Parathyroid adenoma (tissue), 2 donors: ENCODE data around the gene SECISBP2.
A peak's percentile ranks its signal among the peaks of the same experiment; 100 is the strongest.

Experiments used
- H2AFZ ChIP-seq: fragments of 300-600 bp; sonication (generic); one replicate; pipeline ENCODE4 v1.7.0; 2017; ENCODE audit warnings: antibody characterized with exemption, mild to moderate bottlenecking
- H3K27ac ChIP-seq: fragments of 300-600 bp; sonication (generic); one replicate; pipeline ENCODE4 v1.7.0; 2017
- H3K27me3 ChIP-seq: fragments of 300-600 bp; sonication (generic); one replicate; pipeline ENCODE4 v1.7.0; 2017; ENCODE audit warnings: low read length; ENCODE audit not compliant: control insufficient read depth, insufficient read depth
- H3K36me3 ChIP-seq: fragments of 300-600 bp; sonication (generic); one replicate; pipeline ENCODE4 v1.7.0; 2017; ENCODE audit warnings: low read length; ENCODE audit not compliant: control insufficient read depth, insufficient read depth
- H3K4me1 ChIP-seq: fragments of 300-600 bp; sonication (generic); one replicate; pipeline ENCODE4 v1.7.0; 2017; ENCODE audit warnings: control low read depth
- H3K4me2 ChIP-seq: fragments of 300-600 bp; sonication (generic); one replicate; pipeline ENCODE4 v1.7.0; 2017; ENCODE audit warnings: low read length
- H3K4me3 ChIP-seq: fragments of 300-600 bp; sonication (generic); one replicate; pipeline ENCODE4 v1.7.0; 2017; ENCODE audit warnings: low read depth, low read length
- H3K79me2 ChIP-seq: fragments of 300-600 bp; sonication (generic); one replicate; pipeline ENCODE4 v1.7.0; 2017; ENCODE audit warnings: control low read depth
- H3K9ac ChIP-seq: fragments of 300-600 bp; sonication (generic); one replicate; pipeline ENCODE4 v1.7.0; 2017; ENCODE audit warnings: mild to moderate bottlenecking
- H3K9me3 ChIP-seq: fragments of 300-600 bp; sonication (generic); one replicate; pipeline ENCODE4 v1.7.0; 2017; ENCODE audit warnings: low read length; ENCODE audit not compliant: control insufficient read depth
- TF ChIP-seq, protein P1 (sequence below): fragments of 300-600 bp; sonication (generic); IDR thresholded peaks from one replicate; pipeline ENCODE4 v1.7.0; 2017; ENCODE audit warnings: antibody characterized with exemption, mild to moderate bottlenecking
- donor health status: primary hyperparathyroidism.

SECISBP2 gene

DNA sequence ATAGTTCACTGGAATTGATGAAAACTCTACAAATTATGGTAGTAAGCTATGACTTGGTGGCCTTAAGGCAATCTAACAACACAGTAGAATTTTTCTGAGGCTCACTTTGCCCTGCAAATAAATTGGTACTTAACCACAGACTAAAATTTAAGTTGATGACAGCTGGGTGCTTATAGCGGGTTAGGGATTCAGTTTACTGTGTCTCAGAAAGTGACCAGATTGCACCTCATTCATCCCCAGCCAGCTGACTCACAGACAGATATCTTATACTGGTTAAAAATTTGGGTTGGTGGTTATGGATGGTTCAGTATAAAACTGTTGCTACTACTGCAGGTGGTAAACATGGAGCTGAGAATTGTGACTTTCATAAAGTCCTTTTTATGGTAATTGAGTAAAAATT, 4.5 kb upstream of the SECISBP2 start:
- H3K4me2 ChIP-seq: no peak overlapping the region
- no peak overlapping the region for H3K9ac ChIP-seq
- H3K27ac ChIP-seq: no peak overlapping the region
- H3K36me3 ChIP-seq: no peaks in the 10 kb centered on the region
- H3K4me3 ChIP-seq: no peak overlapping the region
- H2AFZ ChIP-seq: no peak overlapping the region
- no peaks in the 10 kb centered on the region for H3K9me3 ChIP-seq
- no peaks in the 10 kb centered on the region for H3K79me2 ChIP-seq
- no peaks in the 10 kb centered on the region for H3K27me3 ChIP-seq
- peaks cover 4% of the 10 kb centered on the region for H3K4me1 ChIP-seq
- TF ChIP-seq, protein P1, sequence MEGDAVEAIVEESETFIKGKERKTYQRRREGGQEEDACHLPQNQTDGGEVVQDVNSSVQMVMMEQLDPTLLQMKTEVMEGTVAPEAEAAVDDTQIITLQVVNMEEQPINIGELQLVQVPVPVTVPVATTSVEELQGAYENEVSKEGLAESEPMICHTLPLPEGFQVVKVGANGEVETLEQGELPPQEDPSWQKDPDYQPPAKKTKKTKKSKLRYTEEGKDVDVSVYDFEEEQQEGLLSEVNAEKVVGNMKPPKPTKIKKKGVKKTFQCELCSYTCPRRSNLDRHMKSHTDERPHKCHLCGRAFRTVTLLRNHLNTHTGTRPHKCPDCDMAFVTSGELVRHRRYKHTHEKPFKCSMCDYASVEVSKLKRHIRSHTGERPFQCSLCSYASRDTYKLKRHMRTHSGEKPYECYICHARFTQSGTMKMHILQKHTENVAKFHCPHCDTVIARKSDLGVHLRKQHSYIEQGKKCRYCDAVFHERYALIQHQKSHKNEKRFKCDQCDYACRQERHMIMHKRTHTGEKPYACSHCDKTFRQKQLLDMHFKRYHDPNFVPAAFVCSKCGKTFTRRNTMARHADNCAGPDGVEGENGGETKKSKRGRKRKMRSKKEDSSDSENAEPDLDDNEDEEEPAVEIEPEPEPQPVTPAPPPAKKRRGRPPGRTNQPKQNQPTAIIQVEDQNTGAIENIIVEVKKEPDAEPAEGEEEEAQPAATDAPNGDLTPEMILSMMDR: no peak

- TF ChIP-seq, protein P1: no peak
- Histone ChIP-seq H3K79me2 (no peaks in the 10 kb centered on the region), H3K9me3 (no peaks in the 10 kb centered on the region), H3K4me2 (no peak overlapping the region), H3K9ac (no peak overlapping the region), H3K27ac (no peak overlapping the region), H3K27me3 (no peaks in the 10 kb centered on the region), H3K4me1 (peaks cover 6% of the 10 kb centered on the region), H3K4me3 (no peak overlapping the region), H3K36me3 (no peaks in the 10 kb centered on the region), H2AFZ (no peak overlapping the region)
Observed at GRCh38 chr9:89314955-89315354, 3.3 kb upstream of the SECISBP2 start.

DNA sequence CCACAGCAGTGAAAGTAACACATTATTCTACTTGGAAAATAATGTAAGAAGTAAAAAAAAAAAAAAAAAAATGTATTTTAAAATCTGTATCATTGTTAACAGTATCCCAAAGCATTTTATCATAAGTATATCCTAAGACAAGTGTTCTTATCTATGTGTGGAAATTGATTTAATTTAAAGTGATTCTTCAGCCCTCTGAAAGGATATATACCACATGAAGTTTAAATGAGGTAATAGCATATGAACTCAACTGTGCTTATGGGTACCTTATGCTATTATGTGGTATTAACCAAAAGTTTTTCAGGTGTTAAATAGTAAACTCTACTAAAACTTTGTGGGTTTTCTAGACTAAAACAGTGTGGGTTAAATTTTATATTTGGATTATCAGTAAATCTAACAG, 2.8 kb upstream of the SECISBP2 start:
- Histone ChIP-seq H3K4me1 (peaks cover 6% of the 10 kb centered on the region), H3K27me3 (no peaks in the 10 kb centered on the region), H3K9me3 (no peaks in the 10 kb centered on the region), H3K36me3 (no peaks in the 10 kb centered on the region), H3K27ac (no peak overlapping the region), H2AFZ (no peak overlapping the region), H3K9ac (no peak overlapping the region), H3K4me2 (no peak overlapping the region), H3K79me2 (no peaks in the 10 kb centered on the region), H3K4me3 (no peak overlapping the region)
- TF ChIP-seq, protein P1: no peak

GRCh38 chr9:89317282-89317681, 1.0 kb upstream of the SECISBP2 start:
- H3K9ac ChIP-seq: no peak overlapping the region
- H3K27me3 ChIP-seq: no peaks in the 10 kb centered on the region
- H3K27ac ChIP-seq: no peak overlapping the region
- TF ChIP-seq, protein P1: no peak
- peak overlapping the region; percentile 72 for H3K4me2 ChIP-seq
- no peaks in the 10 kb centered on the region for H3K9me3 ChIP-seq
- peaks cover 6% of the 10 kb centered on the region for H3K4me1 ChIP-seq
- H3K36me3 ChIP-seq: no peaks in the 10 kb centered on the region
- no peak overlapping the region for H3K4me3 ChIP-seq
- H2AFZ ChIP-seq: no peak overlapping the region
- peaks cover 5% of the 10 kb centered on the region for H3K79me2 ChIP-seq
